ENCODE measurements around the gene SMARCC2. TPM values are rescaled to one million over a fixed set of nuclear protein-coding genes. Genes with fewer than 3 reads are reported as not detected.

SMARCC2 gene
- total and polyA plus RNA-seq, 2 of the 13 experiments (the other 11 are each of a cell fraction or from before 2014, with no cell fraction given): 21.3 to 24.1 TPM

- TF ChIP-seq, protein P1, sequence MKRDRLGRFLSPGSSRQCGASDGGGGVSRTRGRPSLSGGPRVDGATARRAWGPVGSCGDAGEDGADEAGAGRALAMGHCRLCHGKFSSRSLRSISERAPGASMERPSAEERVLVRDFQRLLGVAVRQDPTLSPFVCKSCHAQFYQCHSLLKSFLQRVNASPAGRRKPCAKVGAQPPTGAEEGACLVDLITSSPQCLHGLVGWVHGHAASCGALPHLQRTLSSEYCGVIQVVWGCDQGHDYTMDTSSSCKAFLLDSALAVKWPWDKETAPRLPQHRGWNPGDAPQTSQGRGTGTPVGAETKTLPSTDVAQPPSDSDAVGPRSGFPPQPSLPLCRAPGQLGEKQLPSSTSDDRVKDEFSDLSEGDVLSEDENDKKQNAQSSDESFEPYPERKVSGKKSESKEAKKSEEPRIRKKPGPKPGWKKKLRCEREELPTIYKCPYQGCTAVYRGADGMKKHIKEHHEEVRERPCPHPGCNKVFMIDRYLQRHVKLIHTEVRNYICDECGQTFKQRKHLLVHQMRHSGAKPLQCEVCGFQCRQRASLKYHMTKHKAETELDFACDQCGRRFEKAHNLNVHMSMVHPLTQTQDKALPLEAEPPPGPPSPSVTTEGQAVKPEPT (CRISPR knock-in tag; IDR thresholded peaks at IDR 0.05; ENCODE audit: low read depth): no peak
- TF ChIP-seq SMC3 (IDR thresholded peaks at IDR 0.05; ENCODE audit: low read length) (peak; percentile 73), ZNF883 (CRISPR knock-in tag; IDR thresholded peaks at IDR 0.05; ENCODE audit: not compliant biosample characterization) (no peak), CSRNP2 (CRISPR knock-in tag; conservative IDR thresholded peaks at IDR 0.05; ENCODE audit: low read depth) (no peak), HNRNPH1 (optimal IDR thresholded peaks at IDR 0.05; ENCODE audit: low read depth, low read length) (no peak), ZNF432 (CRISPR knock-in tag; IDR thresholded peaks at IDR 0.05; ENCODE audit: borderline replicate concordance) (no peak), IRX3 (CRISPR knock-in tag; IDR thresholded peaks at IDR 0.05; ENCODE audit: borderline replicate concordance, low read depth) (no peak), RAD21 (CRISPR knock-in tag; IDR thresholded peaks at IDR 0.05) (peak; percentile 38), ZNF570 (CRISPR knock-in tag; IDR thresholded peaks at IDR 0.05; ENCODE audit: borderline replicate concordance) (no peak), ZFP36 (IDR thresholded peaks at IDR 0.05; ENCODE audit: borderline replicate concordance, low read depth, low read length, partially characterized antibody) (no peak), TGIF2 (CRISPR knock-in tag; IDR thresholded peaks at IDR 0.05) (0 out of 2 replicates have a peak, but pooled peaks have one; percentile 26), KAT8 (CRISPR knock-in tag; IDR thresholded peaks at IDR 0.05) (peak; percentile 84), YY1 (IDR thresholded peaks at IDR 0.05; ENCODE audit: insufficient read depth, insufficient replicate concordance, low read depth, low read length) (peak; percentile 88), THAP11 (CRISPR knock-in tag; IDR thresholded peaks at IDR 0.05) (peak; percentile 19; the same call in 1 of the 2 replicates), SAP130 (CRISPR knock-in tag; IDR thresholded peaks at IDR 0.05; ENCODE audit: low read depth) (0 out of 2 replicates have a peak, but pooled peaks have one; percentile 39), SKI (IDR thresholded peaks at IDR 0.05; ENCODE audit: partially characterized antibody) (no peak), ZNF792 (CRISPR knock-in tag; IDR thresholded peaks at IDR 0.05) (no peak), ZNF644 (CRISPR knock-in tag; IDR thresholded peaks at IDR 0.05; ENCODE audit: low read depth) (peak; percentile 96), SRF (IDR thresholded peaks at IDR 0.05; ENCODE audit: low read depth, low read length) (no peak), HNRNPK (IDR thresholded peaks at IDR 0.05; ENCODE audit: low read depth, low read length, poor library complexity, severe bottlenecking) (peak; percentile 89)
- TF ChIP-seq, protein P2, sequence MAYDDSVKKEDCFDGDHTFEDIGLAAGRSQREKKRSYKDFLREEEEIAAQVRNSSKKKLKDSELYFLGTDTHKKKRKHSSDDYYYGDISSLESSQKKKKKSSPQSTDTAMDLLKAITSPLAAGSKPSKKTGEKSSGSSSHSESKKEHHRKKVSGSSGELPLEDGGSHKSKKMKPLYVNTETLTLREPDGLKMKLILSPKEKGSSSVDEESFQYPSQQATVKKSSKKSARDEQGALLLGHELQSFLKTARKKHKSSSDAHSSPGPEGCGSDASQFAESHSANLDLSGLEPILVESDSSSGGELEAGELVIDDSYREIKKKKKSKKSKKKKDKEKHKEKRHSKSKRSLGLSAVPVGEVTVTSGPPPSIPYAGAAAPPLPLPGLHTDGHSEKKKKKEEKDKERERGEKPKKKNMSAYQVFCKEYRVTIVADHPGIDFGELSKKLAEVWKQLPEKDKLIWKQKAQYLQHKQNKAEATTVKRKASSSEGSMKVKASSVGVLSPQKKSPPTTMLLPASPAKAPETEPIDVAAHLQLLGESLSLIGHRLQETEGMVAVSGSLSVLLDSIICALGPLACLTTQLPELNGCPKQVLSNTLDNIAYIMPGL (CRISPR knock-in tag; IDR thresholded peaks at IDR 0.05; ENCODE audit: borderline replicate concordance in 1 of 2, low read depth in 1 of 2): peak in 1 of 2 experiments; percentile 36; a peak in 1 of 4 replicates
- TF ChIP-seq, protein P3, sequence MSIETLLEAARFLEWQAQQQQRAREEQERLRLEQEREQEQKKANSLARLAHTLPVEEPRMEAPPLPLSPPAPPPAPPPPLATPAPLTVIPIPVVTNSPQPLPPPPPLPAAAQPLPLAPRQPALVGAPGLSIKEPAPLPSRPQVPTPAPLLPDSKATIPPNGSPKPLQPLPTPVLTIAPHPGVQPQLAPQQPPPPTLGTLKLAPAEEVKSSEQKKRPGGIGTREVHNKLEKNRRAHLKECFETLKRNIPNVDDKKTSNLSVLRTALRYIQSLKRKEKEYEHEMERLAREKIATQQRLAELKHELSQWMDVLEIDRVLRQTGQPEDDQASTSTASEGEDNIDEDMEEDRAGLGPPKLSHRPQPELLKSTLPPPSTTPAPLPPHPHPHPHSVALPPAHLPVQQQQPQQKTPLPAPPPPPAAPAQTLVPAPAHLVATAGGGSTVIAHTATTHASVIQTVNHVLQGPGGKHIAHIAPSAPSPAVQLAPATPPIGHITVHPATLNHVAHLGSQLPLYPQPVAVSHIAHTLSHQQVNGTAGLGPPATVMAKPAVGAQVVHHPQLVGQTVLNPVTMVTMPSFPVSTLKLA (IDR thresholded peaks at IDR 0.05): no peak
These were observed 3.8 kb upstream of the SMARCC2 start (continued) for GRCh38 chr12:56193025-56193578.
